AG09319 (cell line): ENCODE data around the gene AUTS2.

Experiments used
- DNase-seq: peaks from one replicate; pipeline ENCODE4 v3.0.0-alpha.2; 2010; ENCODE audit warnings: low read depth; ENCODE audit errors: extremely low read depth
- CTCF ChIP-seq: IDR thresholded peaks from 2 replicates; pipeline ENCODE4 v1.5.1; 2011; ENCODE audit warnings: low read depth, mild to moderate bottlenecking, inconsistent platforms, low read length, moderate library complexity

Gene AUTS2

DNA sequence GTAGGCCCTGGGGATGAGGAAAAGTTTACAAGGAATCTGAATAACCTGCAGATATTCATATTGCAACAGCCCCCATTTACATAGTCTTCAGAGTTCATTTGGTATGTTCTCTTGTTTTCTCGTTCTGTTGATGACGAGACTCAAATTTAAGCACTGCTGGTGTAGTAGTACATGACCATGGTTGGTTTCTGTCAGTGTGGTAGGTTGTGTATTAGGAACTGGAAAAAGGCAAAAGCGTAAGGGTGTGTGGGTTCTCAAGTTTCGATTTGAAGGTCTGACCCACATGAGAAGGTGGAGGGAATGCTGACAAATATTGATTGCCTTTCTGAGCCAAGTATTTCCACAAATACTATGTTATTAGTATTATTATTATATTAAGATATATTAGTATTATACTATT, 151.7 kb downstream of the AUTS2 start:
- no peak for TF ChIP-seq CTCF
- no peak for DNase-seq

- TF ChIP-seq CTCF = no peak
Observed at GRCh38 chr7:69751026-69751425, 152.8 kb downstream of the AUTS2 start.

DNA sequence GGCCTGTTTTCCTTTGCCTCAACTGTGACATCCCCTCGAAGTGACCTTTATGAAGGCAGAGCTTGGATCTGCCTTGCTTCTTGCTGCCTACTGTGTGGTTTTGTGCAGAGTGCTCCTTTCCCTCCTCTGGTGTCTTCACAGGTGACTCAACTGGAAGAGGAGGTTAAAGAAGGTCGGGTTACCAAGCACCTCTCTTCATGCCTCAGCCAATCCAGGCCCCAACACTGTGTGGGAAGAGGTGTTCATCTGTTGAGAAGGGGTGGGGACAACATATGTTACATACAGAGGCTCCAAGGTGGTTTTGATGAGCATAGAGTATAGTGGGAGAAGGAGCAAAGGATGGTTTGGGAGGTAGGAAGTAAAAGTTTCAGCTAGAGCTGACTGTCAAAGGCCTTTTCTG, 155.7 kb downstream of the AUTS2 start:
- DNase-seq = no peak
- TF ChIP-seq CTCF = no peak

More at GRCh38 chr7:69751026-69751425, 152.8 kb downstream of the AUTS2 start:
- no peak for DNase-seq

DNA sequence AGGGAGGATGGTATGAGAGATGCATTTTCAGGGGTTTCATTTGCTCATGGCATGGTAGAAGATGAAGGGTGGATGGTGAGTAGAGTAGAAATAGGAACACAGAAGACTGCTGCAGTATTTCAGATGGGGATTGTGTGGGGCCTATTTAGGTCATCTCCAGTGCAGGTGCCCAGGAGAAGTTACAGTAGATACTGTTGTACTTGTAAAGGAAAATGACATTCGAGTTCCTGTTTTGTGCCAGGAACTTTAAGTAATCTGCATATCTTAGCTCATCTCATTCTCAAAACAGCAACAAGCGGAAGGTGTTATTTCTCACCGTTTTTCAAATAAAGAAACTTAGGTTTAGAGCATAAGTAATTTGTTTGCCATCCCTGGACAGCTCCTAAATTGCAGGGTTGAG, 156.2 kb downstream of the AUTS2 start:
- no peak for TF ChIP-seq CTCF
- no peak for DNase-seq

DNA sequence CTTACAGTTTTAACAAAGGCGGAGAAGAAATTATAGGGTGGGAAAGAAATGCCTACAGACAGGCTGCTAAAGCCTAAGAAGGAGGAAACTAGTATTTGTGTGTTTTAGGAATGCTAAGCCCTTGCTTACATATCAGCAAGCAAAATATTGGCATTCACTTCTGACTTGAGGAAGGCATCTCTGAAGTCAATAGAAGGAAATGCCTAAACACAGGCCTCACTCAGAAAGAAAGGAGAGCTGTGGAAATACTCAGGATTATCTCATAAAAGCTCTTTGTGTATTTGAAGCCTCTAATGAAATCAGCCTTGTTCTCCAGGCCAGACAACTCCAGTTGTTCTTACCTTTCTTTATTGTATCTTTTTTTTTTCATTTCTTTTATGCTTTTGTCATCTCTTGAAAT, 158.0 kb downstream of the AUTS2 start:
- no peak for TF ChIP-seq CTCF
- DNase-seq = no peak

DNA sequence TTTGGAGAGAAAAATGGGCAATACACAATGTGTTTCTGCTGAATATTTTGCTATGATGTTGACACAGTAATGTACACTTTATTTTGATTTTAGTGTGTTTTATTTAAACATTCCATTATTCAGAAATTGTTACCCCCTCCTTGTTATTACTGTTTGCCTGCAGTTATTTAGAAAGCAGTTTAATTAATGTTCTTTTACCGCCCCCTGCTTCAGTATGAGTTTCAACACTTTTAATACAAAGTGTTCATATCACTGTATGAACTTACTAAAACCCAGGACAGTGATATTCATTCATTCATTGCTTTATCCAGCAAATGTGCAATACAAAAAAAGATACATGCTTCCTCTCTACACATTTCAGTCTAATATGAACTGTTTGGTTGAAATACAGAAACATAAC, 159.3 kb downstream of the AUTS2 start:
- DNase-seq = no peak
- no peak for TF ChIP-seq CTCF

DNA sequence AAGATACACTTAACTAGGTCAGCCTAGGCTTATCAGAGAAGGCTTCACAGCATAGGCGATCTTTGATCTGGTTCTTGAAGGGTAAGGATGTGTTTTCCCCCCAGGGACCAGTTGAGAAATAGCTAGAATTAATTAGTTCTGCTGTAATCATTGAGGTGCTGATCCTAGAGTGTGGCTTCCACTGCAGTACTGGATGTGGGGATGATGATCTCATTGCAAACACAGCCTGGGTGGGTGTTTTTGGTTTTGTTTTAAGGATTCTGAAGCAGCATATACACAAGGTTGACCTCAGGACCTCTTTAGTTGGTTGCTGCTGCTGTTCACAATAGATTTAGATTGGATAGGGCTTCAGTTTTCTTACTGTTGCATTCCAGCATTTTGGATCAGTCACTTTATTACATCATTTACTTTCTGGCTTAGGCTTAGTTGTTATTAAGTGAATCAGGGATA, 159.7 kb downstream of the AUTS2 start:
- no peak for DNase-seq
- TF ChIP-seq CTCF = no peak
